ENCODE measurements around the gene MOXD1.

GRCh38 chr6:132246120-132246617 is 155.1 kb downstream of the MOXD1 start:
- TF ChIP-seq CTCF (IDR thresholded peaks at IDR 0.05) = no peak
- no peak for TF ChIP-seq POLR2A (IDR thresholded peaks at IDR 0.05)

All from thyroid gland (tissue), 4 donors.